ENCODE data around the gene NELFCD. TPM values are rescaled to one million over a fixed set of nuclear protein-coding genes. Genes with fewer than 3 reads are reported as not detected.

Gene NELFCD
- total and polyA plus RNA-seq, 9 of the 15 experiments (the other 6 are each of a cell fraction or from before 2014, with no cell fraction given), result 11.7 to 163 (median 96.5) TPM

GRCh38 chr20:59014680-59015389 is 33.8 kb downstream of the NELFCD start (continued):
- TF ChIP-seq ELF4 (CRISPR knock-in tag; IDR thresholded peaks at IDR 0.05) (no peak), NFYB (IDR thresholded peaks at IDR 0.05; ENCODE audit: extremely low read depth, insufficient read length) (no peak), AFF1 (IDR thresholded peaks at IDR 0.05; ENCODE audit: low read depth in 1 of 2, partially characterized antibody in 2 of 2) (no peak), ZBTB43 (CRISPR knock-in tag; IDR thresholded peaks at IDR 0.05) (no peak), ZBTB1 (CRISPR knock-in tag; IDR thresholded peaks at IDR 0.05; ENCODE audit: borderline replicate concordance, low read depth) (no peak), SMARCB1 (IDR thresholded peaks at IDR 0.05; ENCODE audit: insufficient read length, low read depth) (no peak), ZNF224 (CRISPR knock-in tag; IDR thresholded peaks at IDR 0.05) (no peak), TBP (optimal IDR thresholded peaks at IDR 0.05; ENCODE audit: low read depth, low read length) (peak; percentile 19), FIP1L1 (IDR thresholded peaks at IDR 0.05; ENCODE audit: low read depth, low read length, poor library complexity, severe bottlenecking) (no peak)
- TF ChIP-seq, protein P1, sequence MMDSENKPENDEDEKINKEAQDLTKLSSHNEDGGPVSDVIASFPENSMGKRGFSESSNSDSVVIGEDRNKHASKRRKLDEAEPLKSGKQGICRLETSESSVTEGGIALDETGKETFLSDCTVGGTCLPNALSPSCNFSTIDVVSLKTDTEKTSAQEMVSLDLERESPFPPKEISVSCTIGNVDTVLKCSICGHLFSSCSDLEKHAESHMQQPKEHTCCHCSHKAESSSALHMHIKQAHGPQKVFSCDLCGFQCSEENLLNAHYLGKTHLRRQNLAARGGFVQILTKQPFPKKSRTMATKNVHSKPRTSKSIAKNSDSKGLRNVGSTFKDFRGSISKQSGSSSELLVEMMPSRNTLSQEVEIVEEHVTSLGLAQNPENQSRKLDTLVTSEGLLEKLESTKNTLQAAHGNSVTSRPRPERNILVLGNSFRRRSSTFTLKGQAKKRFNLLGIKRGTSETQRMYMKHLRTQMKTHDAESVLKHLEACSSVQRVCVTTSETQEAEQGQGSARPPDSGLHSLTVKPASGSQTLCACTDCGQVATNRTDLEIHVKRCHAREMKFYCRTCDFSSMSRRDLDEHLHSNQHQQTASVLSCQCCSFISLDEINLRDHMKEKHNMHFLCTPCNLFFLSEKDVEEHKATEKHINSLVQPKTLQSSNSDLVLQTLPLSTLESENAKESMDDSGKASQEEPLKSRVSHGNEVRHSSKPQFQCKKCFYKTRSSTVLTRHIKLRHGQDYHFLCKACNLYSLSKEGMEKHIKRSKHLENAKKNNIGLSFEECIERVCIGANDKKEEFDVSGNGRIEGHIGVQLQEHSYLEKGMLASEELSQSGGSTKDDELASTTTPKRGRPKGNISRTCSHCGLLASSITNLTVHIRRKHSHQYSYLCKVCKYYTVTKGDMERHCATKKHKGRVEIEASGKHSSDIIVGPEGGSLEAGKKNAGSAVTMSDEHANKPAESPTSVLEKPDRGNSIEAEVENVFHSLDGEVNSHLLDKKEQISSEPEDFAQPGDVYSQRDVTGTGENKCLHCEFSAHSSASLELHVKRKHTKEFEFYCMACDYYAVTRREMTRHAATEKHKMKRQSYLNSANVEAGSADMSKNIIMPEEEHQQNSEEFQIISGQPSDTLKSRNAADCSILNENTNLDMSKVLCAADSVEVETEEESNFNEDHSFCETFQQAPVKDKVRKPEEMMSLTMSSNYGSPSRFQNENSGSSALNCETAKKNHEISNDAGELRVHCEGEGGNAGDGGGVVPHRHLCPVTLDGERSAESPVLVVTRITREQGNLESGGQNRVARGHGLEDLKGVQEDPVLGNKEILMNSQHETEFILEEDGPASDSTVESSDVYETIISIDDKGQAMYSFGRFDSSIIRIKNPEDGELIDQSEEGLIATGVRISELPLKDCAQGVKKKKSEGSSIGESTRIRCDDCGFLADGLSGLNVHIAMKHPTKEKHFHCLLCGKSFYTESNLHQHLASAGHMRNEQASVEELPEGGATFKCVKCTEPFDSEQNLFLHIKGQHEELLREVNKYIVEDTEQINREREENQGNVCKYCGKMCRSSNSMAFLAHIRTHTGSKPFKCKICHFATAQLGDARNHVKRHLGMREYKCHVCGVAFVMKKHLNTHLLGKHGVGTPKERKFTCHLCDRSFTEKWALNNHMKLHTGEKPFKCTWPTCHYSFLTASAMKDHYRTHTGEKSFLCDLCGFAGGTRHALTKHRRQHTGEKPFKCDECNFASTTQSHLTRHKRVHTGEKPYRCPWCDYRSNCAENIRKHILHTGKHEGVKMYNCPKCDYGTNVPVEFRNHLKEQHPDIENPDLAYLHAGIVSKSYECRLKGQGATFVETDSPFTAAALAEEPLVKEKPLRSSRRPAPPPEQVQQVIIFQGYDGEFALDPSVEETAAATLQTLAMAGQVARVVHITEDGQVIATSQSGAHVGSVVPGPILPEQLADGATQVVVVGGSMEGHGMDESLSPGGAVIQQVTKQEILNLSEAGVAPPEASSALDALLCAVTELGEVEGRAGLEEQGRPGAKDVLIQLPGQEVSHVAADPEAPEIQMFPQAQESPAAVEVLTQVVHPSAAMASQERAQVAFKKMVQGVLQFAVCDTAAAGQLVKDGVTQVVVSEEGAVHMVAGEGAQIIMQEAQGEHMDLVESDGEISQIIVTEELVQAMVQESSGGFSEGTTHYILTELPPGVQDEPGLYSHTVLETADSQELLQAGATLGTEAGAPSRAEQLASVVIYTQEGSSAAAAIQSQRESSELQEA (IDR thresholded peaks at IDR 0.05; ENCODE audit: low read depth), result no peak
- TF ChIP-seq, protein P2, sequence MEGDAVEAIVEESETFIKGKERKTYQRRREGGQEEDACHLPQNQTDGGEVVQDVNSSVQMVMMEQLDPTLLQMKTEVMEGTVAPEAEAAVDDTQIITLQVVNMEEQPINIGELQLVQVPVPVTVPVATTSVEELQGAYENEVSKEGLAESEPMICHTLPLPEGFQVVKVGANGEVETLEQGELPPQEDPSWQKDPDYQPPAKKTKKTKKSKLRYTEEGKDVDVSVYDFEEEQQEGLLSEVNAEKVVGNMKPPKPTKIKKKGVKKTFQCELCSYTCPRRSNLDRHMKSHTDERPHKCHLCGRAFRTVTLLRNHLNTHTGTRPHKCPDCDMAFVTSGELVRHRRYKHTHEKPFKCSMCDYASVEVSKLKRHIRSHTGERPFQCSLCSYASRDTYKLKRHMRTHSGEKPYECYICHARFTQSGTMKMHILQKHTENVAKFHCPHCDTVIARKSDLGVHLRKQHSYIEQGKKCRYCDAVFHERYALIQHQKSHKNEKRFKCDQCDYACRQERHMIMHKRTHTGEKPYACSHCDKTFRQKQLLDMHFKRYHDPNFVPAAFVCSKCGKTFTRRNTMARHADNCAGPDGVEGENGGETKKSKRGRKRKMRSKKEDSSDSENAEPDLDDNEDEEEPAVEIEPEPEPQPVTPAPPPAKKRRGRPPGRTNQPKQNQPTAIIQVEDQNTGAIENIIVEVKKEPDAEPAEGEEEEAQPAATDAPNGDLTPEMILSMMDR (IDR thresholded peaks at IDR 0.05 in 2 of 3, conservative IDR thresholded peaks at IDR 0.05 in 1 of 3; ENCODE audit: insufficient read depth in 2 of 3, low read depth in 1 of 3, low read length in 3 of 3), result no peak
